Liver (tissue), 9 donors: ENCODE results near the gene CDK10. TPM values are rescaled to one million over a fixed set of nuclear protein-coding genes. Genes with fewer than 3 reads are reported as not detected.

Experiments
- DNase-seq: peaks from one replicate; pipeline ENCODE4 v3.0.0-alpha.2; 2017; ENCODE audit warnings: low spot score
- H3K27ac ChIP-seq, 2 donors: one replicate each; pipeline ENCODE4 v1.7.0; 2013; ENCODE audit warnings: inconsistent platforms in 2 of 2, low read length in 2 of 2, control low read depth in 1 of 2, low read depth in 1 of 2, mild to moderate bottlenecking in 1 of 2
- H3K27me3 ChIP-seq, 4 donors: one replicate each; pipeline versions ENCODE4 v1.6.1 to v1.7.0; 2013; ENCODE audit warnings: low read length in 3 of 4, inconsistent platforms in 1 of 4, mild to moderate bottlenecking in 1 of 4, moderate library complexity in 1 of 4; ENCODE audit not compliant: control insufficient read depth in 4 of 4, insufficient read depth in 4 of 4
- H3K36me3 ChIP-seq, 4 donors: one replicate each; pipeline versions ENCODE4 v1.6.1 to v1.7.0; 2013; ENCODE audit warnings: low read length in 3 of 4, mild to moderate bottlenecking in 3 of 4, low read depth in 1 of 4, moderate library complexity in 1 of 4; ENCODE audit not compliant: control insufficient read depth in 4 of 4, insufficient read depth in 3 of 4
- H3K4me1 ChIP-seq, 4 donors: one replicate each; pipeline versions ENCODE4 v1.6.1 to v1.7.0; 2013; ENCODE audit warnings: low read length in 3 of 4, mild to moderate bottlenecking in 3 of 4, moderate library complexity in 1 of 4; ENCODE audit not compliant: control insufficient read depth in 4 of 4, insufficient read depth in 4 of 4
- H3K4me3 ChIP-seq, 3 donors: one replicate each; pipeline versions ENCODE4 v1.6.1 to v1.7.0; 2013; ENCODE audit warnings: low read length in 3 of 3, control low read depth in 1 of 3, low read depth in 1 of 3, mild to moderate bottlenecking in 1 of 3
- H3K9ac ChIP-seq, 2 donors: one replicate each; pipeline ENCODE4 v1.7.0; 2013; ENCODE audit warnings: low read length in 2 of 2, mild to moderate bottlenecking in 2 of 2, moderate library complexity in 2 of 2, control low read depth in 1 of 2, low read depth in 1 of 2
- H3K9me3 ChIP-seq, 4 donors: one replicate each; pipeline versions ENCODE4 v1.6.1 to v1.7.0; 2013; ENCODE audit warnings: low read length in 3 of 4; ENCODE audit not compliant: control insufficient read depth in 4 of 4
- ATF3 ChIP-seq: IDR thresholded peaks from 2 replicates; pipeline ENCODE4 v1.6.1; 2016; ENCODE audit warnings: antibody characterized with exemption
- CTCF ChIP-seq: fragments of 150-350 bp; IDR thresholded peaks from 2 replicates; pipeline ENCODE4 v1.5.1; 2017; ENCODE audit warnings: improper control_type of control experiment, low read depth, low read length; ENCODE audit not compliant: missing input control
- GABPA ChIP-seq, 2 donors: IDR thresholded peaks in 1 of 2; conservative IDR thresholded peaks in 1 of 2; 2 replicates each; pipeline ENCODE4 v1.6.1; 2016; ENCODE audit warnings: antibody characterized with exemption in 2 of 2, mild to moderate bottlenecking in 1 of 2, moderate library complexity in 1 of 2
- HNF4A ChIP-seq, 2 donors: conservative IDR thresholded peaks; 2 replicates each; pipeline ENCODE4 v1.6.1; 2016; ENCODE audit warnings: antibody characterized with exemption in 2 of 2, mild to moderate bottlenecking in 2 of 2
- HNF4G ChIP-seq: IDR thresholded peaks from 2 replicates; pipeline ENCODE4 v1.6.1; 2016; ENCODE audit warnings: antibody characterized with exemption
- MAX ChIP-seq: IDR thresholded peaks from 2 replicates; pipeline ENCODE4 v1.6.1; 2016; ENCODE audit warnings: antibody characterized with exemption
- RAD21 ChIP-seq, 2 donors: IDR thresholded peaks; 2 replicates each; pipeline ENCODE4 v1.6.1; 2016; ENCODE audit warnings: antibody characterized with exemption in 2 of 2, mild to moderate bottlenecking in 2 of 2
- REST ChIP-seq: IDR thresholded peaks from 2 replicates; pipeline ENCODE4 v1.6.1; 2016; ENCODE audit warnings: antibody characterized with exemption, mild to moderate bottlenecking
- RXRA ChIP-seq, 2 donors: IDR thresholded peaks; 2 replicates each; pipeline ENCODE4 v1.6.1; 2017 to 2018; ENCODE audit warnings: antibody characterized with exemption in 2 of 2, mild to moderate bottlenecking in 1 of 2
- SP1 ChIP-seq: IDR thresholded peaks from 2 replicates; pipeline ENCODE4 v1.6.1; 2018; ENCODE audit warnings: antibody characterized with exemption, mild to moderate bottlenecking
- TAF1 ChIP-seq: conservative IDR thresholded peaks from 2 replicates; pipeline ENCODE4 v1.6.1; 2016; ENCODE audit warnings: antibody characterized with exemption, mild to moderate bottlenecking
- YY1 ChIP-seq: IDR thresholded peaks from 2 replicates; pipeline ENCODE4 v1.6.1; 2016; ENCODE audit warnings: antibody characterized with exemption, mild to moderate bottlenecking
- ZBTB33 ChIP-seq: IDR thresholded peaks from 2 replicates; pipeline ENCODE4 v1.6.1; 2016; ENCODE audit warnings: antibody characterized with exemption
- WGBS: extraction: QIAGEN DNeasy Blood & Tissue Kit; methylation state at CpG from one replicate; pipeline ENCODE4 v1.1.7; 2013; 5-methylcytosine and 5-hydroxymethylcytosine counted together
- polyA plus RNA-seq, 2 donors: library from polyadenylated mRNA; stranded (reverse) in 1 of 2; unstranded in 1 of 2; fragments of 200-250 nt in 1 of 2; fragments of >200 nt in 1 of 2; fragmentation: Nextera tagmentation in 1 of 2; extraction: Ambion mirVana in 1 of 2; gene quantifications; one replicate each; pipeline versions ENCODE4 v1.2.1 to v1.2.3, GENCODE V29; 2013 to 2015
- total RNA-seq, 2 donors: library from RNA; depleted of rRNA; stranded (reverse); fragments of >200 nt; gene quantifications; one replicate each; pipeline ENCODE4 v1.2.3, GENCODE V29; 2014
- donor health status: healthy.
- donor health status: healthy.
- donor health status: healthy.
- donor health status: healthy.
- donor health status: healthy.

CDK10 gene
- total and polyA plus RNA-seq, 4 donors = 25.1 to 81.2 (median 56.0) TPM

- Histone ChIP-seq H3K27ac (peak overlapping the region; percentile 80 to 96), H3K4me1 (peaks cover 8 to 28% (median 16%) of the 10 kb centered on the region in 4 donors), H3K9ac (peak overlapping the region in 1 of 2 donors; percentile 90), H3K36me3 (peaks cover 0 to 8% (median 2%) of the 10 kb centered on the region in 4 donors), H3K27me3 (no peaks in the 10 kb centered on the region), H3K4me3 (peak overlapping the region; percentile 34 to 82 (median 59)), H3K9me3 (no peaks in the 10 kb centered on the region)
- WGBS = 1% methylated on average over 78 of the region's 78 CpGs
- no peak for TF ChIP-seq YY1
- no peak for TF ChIP-seq HNF4A (conservative IDR thresholded peaks at IDR 0.05)
- no peak for TF ChIP-seq CTCF
- no peak for TF ChIP-seq ZBTB33
- TF ChIP-seq RAD21 (IDR thresholded peaks at IDR 0.05) = no peak
- no peak for TF ChIP-seq TAF1
- no peak for TF ChIP-seq GABPA (IDR thresholded peaks at IDR 0.05 in 1 of 2, conservative IDR thresholded peaks at IDR 0.05 in 1 of 2)
- TF ChIP-seq ATF3 = no peak
- no peak for TF ChIP-seq MAX
- TF ChIP-seq HNF4G = no peak
- TF ChIP-seq RXRA (IDR thresholded peaks at IDR 0.05) = no peak
- TF ChIP-seq SP1 = no peak
- no peak for TF ChIP-seq REST
- peak; percentile 58 for DNase-seq
These were observed 14.3 kb downstream of the CDK10 start for GRCh38 chr16:89700649-89701424.
